Measurements from ENCODE around the gene CDK2AP2. TPM values are rescaled to one million over a fixed set of nuclear protein-coding genes. Genes with fewer than 3 reads are reported as not detected.

CDK2AP2 gene
- total RNA-seq, 4 donors from 2014 or later = 23.5 to 50.5 (median 34.7) TPM

DNA sequence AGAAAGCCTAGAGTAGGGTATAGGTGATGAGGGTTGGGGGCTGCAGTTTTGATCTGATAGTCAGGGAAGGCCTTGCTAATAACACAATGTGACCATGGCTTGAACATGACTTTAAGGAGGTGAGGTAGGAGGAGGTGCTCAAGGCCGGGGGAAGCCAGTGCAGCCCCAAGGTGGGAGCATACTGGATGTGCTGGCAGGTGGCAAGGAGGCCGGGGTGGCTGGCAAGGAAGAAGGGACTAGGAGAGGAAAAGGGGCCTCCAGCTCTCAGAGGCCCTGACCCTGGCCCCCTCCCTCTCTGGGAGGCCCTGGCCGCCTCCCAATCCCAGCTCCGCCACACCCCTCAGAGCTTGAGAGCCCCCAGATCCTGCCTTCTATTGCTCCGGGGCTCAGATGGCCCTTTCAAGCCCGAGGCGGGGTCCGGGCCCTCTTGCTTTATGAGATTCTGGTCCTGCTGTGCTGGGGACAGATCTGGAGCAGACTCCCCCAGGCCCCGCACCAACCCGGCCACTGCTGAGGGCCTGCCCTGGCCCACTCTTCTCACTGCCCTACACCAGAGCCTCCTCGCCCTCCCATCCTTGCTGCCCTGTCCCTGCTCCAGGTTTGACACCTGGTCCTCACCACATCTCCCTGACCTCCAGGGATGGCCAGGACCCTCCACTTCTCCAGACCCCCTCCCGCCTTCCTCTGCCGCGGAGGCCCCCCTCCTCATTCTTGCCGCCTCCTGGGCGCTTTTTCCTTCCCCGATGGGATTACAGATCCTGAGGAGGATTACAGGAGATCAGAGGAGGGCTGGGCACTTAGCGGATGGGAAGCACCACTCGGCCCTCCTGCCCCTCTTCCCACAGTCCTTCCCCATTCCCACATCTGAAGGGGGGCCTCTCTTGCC lies 4.6 kb downstream of the CDK2AP2 start:
- TF ChIP-seq, protein P1, sequence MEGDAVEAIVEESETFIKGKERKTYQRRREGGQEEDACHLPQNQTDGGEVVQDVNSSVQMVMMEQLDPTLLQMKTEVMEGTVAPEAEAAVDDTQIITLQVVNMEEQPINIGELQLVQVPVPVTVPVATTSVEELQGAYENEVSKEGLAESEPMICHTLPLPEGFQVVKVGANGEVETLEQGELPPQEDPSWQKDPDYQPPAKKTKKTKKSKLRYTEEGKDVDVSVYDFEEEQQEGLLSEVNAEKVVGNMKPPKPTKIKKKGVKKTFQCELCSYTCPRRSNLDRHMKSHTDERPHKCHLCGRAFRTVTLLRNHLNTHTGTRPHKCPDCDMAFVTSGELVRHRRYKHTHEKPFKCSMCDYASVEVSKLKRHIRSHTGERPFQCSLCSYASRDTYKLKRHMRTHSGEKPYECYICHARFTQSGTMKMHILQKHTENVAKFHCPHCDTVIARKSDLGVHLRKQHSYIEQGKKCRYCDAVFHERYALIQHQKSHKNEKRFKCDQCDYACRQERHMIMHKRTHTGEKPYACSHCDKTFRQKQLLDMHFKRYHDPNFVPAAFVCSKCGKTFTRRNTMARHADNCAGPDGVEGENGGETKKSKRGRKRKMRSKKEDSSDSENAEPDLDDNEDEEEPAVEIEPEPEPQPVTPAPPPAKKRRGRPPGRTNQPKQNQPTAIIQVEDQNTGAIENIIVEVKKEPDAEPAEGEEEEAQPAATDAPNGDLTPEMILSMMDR (IDR thresholded peaks at IDR 0.05) = no peak
- no peak for DNase-seq (ENCODE audit: low spot score)
- ATAC-seq (ENCODE audit: low FRiP score) = no peak

DNA sequence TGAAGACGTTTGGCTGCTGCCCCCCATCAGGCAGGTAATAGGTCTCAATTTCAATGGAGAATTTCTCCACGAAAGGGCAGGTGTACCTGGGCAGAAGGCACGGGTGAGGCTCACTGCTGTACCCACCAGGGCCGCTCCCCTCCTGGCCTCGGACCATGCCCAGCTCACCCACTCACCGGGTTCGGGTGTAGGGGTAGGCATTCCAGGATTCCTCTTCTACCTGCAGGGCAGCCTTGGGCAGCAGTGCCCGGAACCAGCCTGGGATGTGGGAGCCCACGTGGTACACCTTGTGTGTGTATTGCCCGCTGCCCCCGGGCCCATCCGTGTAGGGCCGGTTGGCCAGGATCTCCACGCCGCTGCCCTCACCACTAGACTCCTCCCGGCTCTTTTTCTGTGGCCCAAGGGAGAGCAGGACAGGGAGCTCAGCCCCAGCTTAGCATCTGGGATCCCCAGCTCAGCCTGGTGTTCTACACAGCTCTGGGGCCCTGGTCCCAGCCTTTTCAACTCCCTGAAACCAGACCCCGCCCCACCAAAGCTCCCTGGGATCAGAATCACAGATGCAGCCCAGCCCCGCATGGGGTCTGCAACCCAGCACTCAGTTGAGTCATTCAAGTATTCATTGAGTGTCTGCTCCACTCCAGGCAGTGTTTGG lies 5.5 kb downstream of the CDK2AP2 start:
- no peak for DNase-seq (ENCODE audit: low spot score)
- no peak for ATAC-seq (ENCODE audit: low FRiP score)
- TF ChIP-seq, protein P1 (IDR thresholded peaks at IDR 0.05) = no peak

DNA sequence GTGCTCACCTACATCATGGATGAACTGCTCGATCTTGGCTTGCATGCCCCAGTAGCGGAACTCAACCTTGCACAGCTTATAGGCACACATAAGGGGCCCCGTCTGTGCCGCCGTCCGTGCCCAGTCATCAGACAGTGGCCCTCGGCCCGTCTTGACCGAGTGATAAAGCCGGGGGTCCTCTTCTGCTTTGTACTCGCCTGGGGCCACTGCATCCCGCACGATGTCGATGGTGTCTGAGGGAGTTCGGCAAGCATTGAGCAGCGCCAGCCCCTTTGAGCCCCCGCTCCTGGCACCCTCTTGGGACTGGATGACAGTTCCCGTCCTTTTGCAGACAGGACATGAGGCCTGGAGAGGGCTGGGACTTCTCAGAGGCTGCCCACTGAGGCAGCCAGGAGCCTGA lies 6.1 kb downstream of the CDK2AP2 start:
- DNase-seq (ENCODE audit: low spot score) (no peak), ATAC-seq (ENCODE audit: low FRiP score) (no peak)
- TF ChIP-seq, protein P1 (IDR thresholded peaks at IDR 0.05) = no peak

DNA sequence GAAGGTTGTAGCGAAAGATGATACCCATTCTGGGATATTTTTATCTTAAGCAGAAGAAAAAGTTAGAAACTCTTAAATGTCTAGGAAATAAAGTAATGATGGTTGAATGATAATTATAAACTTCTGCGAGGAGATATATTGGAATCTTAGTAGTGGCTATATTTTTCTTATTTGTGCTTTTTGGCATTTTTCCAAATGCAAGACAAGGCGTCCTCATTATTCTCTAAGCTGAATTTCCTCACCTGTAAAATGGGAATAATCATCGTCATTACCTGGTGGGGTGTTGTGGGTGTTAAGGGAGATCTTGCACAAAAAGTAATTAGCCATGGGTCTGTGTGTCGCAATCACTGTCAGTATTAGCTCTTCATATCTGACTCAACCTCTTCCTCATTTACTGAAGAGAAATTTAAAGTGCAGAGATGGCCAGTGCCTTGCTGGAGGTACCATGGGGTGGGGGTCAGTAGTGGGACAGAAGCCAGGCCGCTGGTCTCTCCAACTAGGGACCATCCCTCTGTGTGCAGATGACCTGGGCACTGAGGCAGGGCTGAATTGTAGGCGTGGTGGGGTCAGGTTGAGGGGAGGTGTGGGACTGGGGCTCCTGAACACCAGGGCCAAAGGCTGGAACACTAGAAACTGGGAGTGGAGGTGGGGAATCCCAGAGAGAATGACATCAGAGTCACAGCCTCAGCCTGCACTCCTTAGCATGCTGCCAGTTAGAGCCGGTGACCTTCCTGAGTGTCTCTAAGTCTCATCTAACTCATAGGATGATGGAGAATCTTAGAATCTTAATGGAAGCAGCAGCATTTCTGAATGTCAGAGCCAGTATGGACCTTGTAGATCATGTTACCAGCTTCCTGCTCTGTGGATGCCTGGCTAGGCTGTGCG lies 6.9 kb downstream of the CDK2AP2 start:
- DNase-seq (ENCODE audit: low spot score) (no peak), ATAC-seq (ENCODE audit: low FRiP score) (no peak)
- TF ChIP-seq, protein P1 (IDR thresholded peaks at IDR 0.05) = no peak

DNA sequence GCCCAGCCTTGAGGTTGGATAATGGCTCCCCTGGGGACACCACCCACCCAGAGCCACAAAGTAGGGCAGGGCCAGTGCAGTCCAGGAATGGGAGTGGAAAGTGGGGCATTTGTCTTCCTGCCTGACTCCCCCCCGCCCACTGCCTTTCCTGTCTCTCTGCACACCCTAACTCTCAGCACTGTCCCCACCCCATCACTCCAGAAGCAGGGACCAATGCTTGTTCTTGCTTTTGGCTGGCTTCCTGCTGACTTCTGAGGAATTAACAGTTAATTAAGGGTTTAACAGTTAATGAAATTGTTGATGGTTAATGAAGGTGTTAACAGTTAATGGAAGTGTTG lies 7.5 kb downstream of the CDK2AP2 start:
- DNase-seq (ENCODE audit: low spot score) = no peak
- ATAC-seq (ENCODE audit: low FRiP score) = no peak
- TF ChIP-seq, protein P1 (IDR thresholded peaks at IDR 0.05) = no peak

DNA sequence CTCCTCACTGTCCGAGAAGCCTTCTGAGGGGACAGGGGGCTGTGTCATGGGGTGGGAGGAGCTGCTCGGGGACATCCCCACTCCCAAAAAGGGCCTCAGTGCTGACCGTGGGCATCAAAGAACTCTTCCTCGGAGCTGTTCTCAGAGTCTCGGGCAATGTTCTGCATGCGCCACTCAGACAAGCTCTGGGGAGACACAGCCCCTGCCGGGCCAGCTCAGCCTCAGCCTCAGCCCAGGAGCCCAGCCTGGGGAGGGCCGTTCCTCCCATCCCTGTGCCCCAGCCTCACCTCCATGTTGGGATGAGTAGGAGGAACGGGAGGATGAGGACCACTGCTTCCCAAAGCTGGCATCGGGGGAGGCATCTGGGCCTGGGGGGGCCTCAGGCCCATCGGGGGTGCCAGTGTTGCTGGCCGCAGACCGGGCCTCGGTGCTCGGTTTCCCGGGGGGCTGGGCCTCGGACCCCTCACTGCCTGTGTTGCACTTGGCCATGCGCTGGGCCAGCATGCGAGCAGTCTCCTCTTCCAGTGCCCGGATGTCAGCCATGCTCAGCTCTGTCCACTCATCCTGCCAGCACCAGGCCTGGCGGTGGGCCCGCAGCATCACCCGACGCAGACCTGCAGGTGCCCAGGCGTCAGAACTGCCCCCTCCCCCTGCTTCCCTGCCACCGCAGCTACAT lies 8.0 kb downstream of the CDK2AP2 start:
- no peak for DNase-seq (ENCODE audit: low spot score)
- TF ChIP-seq, protein P1 (IDR thresholded peaks at IDR 0.05) = no peak
- ATAC-seq (ENCODE audit: low FRiP score) = no peak

Data from omental fat pad (tissue), 4 donors.